IPS-18a (cell line): ENCODE results near the gene AK2.
"Not testable (repeated sequence)": the region's sequence is repeated elsewhere in the genome, so short reads cannot be mapped to it uniquely, and the experiment has no call there.

Source experiments
- H3K27ac ChIP-seq: one replicate; pipeline ENCODE4 v1.5.1; 2013; ENCODE audit warnings: low read length
- H3K27me3 ChIP-seq: one replicate; pipeline ENCODE4 v1.6.1; 2013; ENCODE audit warnings: mild to moderate bottlenecking, low read length; ENCODE audit not compliant: control insufficient read depth, insufficient read depth
- H3K36me3 ChIP-seq: one replicate; pipeline ENCODE4 v1.6.1; 2013; ENCODE audit warnings: low read depth, low read length; ENCODE audit not compliant: control insufficient read depth
- H3K4me1 ChIP-seq: one replicate; pipeline ENCODE4 v1.6.1; 2013; ENCODE audit warnings: low read depth, low read length; ENCODE audit not compliant: control insufficient read depth
- H3K4me3 ChIP-seq: one replicate; pipeline ENCODE4 v1.5.1; 2013; ENCODE audit warnings: low read length
- H3K9ac ChIP-seq: one replicate; pipeline ENCODE4 v1.6.1; 2013; ENCODE audit warnings: mild to moderate bottlenecking, low read length, moderate library complexity
- H3K9me3 ChIP-seq: one replicate; pipeline ENCODE4 v1.6.1; 2013; ENCODE audit warnings: low read depth, low read length; ENCODE audit not compliant: control insufficient read depth

AK2 gene

DNA sequence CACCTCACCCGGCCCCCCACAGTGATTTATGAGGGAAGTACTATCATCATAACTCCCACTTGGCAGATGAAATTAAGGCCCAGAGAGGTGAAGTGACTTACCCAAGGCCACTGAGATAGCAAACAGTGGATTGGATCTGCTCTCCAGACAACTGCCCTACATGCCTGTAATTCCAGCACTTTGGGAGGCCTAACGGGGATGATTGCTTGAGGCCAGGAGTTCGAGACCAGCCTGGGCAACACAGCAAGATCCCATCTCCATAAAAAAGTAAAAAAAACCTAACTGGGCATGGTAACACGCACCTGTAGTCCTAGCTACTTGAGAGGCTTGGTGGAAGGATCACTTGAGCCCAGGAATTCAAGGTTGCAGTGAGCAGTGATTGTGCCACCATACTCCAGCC, 57.8 kb downstream of the AK2 start:
- no peaks in the 10 kb centered on the region for H3K9me3 ChIP-seq
- H3K4me1 ChIP-seq, result peaks cover 13% of the 10 kb centered on the region
- H3K27me3 ChIP-seq, result peaks cover 6% of the 10 kb centered on the region
- no peak overlapping the region for H3K27ac ChIP-seq
- H3K4me3 ChIP-seq, result no peak overlapping the region
- H3K9ac ChIP-seq, result no peak overlapping the region
- H3K36me3 ChIP-seq, result no peaks in the 10 kb centered on the region

DNA sequence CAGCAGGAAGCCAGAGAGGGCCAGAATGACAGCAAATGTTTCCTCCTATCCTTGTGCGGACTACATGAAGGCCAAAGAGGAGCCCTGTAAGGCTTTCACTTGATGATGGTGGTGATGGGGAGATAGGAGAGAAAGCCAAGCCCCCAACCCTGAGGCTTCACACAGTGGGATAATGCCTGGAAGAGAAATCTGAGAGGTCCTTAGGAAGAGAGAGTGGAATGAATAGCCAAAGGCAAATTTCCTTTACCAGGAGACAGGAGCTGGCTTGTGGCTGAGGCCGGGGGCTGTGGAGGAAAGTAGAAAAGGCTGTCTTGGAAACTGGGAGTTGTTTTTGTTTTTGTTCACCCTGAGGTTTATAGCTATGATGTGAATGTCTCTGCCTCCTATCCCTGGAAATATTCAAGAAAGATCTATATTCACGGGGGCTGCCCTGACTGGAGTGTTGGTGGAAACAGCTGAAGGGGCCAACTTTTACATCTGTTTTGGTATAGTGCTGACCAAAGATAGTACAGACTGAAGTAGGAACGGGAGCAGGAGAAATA, 59.1 kb downstream of the AK2 start:
- H3K27me3 ChIP-seq, result peaks cover 8% of the 10 kb centered on the region
- H3K36me3 ChIP-seq, result no peaks in the 10 kb centered on the region
- no peaks in the 10 kb centered on the region for H3K9me3 ChIP-seq
- H3K4me1 ChIP-seq, result peaks cover 13% of the 10 kb centered on the region
- H3K27ac ChIP-seq, result no peak overlapping the region
- H3K9ac ChIP-seq, result no peak overlapping the region
- no peak overlapping the region for H3K4me3 ChIP-seq

DNA sequence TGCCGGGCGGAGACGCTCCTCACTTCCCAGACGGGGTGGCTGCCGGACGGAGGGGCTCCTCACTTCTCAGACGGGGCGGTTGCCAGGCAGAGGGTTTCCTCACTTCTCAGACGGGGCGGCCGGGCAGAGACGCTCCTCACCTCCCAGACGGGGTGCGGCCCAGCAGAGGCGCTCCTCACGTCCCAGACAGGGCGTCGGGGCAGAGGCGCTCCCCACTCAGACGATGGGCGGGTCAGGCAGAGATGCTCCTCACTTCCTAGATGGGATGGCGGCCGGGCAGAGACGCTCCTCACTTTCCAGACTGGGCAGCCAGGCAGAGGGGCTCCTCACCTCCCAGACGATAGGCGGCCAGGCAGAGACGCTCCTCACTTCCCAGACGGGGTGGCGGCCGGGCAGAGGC, 61.6 kb downstream of the AK2 start:
- not testable (repeated sequence) for H3K36me3 ChIP-seq, H3K9ac ChIP-seq

DNA sequence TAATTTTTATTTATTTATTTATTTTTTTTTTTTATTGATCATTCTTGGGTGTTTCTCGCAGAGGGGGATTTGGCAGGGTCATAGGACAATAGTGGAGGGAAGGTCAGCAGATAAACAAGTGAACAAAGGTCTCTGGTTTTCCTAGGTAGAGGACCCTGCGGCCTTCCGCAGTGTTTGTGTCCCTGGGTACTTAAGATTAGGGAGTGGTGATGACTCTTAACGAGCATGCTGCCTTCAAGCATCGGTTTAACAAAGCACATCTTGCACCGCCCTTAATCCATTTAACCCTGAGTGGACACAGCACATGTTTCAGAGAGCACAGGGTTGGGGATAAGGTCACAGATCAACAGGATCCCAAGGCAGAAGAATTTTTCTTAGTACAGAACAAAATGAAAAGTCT, 63.2 kb downstream of the AK2 start:
- not testable (repeated sequence) for H3K27ac ChIP-seq

More for the DNA sequence above, 61.6 kb downstream of the AK2 start:
- peaks cover 27% of the 10 kb centered on the region for H3K27me3 ChIP-seq
- H3K4me3 ChIP-seq, H3K4me1 ChIP-seq, H3K9me3 ChIP-seq, H3K27ac ChIP-seq: not testable (repeated sequence)

DNA sequence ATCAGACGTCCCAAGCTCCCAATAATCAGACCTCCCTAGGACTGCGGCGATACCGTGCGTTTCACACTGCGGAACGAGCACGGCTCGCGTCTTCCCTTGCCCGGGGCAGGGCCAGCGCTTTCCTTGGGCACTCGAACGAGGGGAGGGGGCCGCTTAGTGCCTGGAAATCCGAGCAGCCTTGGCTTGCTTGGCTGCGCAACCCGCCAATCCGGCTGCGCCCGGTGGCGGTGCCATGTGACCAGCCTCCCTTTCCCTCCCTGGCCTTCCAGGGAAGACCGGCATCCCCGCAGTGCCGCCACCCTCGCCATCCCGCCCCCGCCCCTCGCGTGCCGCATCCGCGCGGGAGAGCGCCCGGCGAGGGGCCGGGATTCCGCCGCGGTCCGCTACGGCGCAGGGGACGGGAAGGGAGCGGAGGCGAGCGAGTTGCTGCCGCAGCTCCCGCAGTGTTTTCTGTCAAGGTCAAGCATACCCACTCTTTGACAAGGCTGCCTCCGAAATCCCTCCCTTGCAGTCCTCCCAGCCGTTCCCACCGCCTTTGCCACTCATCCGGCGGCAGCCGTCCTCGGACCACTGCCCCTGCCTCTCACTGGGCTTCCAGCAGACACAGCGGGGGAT, 63.8 kb downstream of the AK2 start:
- H3K9ac ChIP-seq, result peak overlapping the region; percentile 54
- H3K36me3 ChIP-seq, result no peaks in the 10 kb centered on the region
- peaks cover 29% of the 10 kb centered on the region for H3K27me3 ChIP-seq
- peaks cover 6% of the 10 kb centered on the region for H3K4me1 ChIP-seq
- H3K9me3 ChIP-seq, result no peaks in the 10 kb centered on the region
- H3K27ac ChIP-seq, result no peak overlapping the region
- H3K4me3 ChIP-seq, result peak overlapping the region; percentile 72

More for the DNA sequence above, 63.2 kb downstream of the AK2 start:
- peaks cover 29% of the 10 kb centered on the region for H3K27me3 ChIP-seq
- not testable (repeated sequence) for H3K4me1 ChIP-seq, H3K9ac ChIP-seq, H3K4me3 ChIP-seq, H3K9me3 ChIP-seq, H3K36me3 ChIP-seq

DNA sequence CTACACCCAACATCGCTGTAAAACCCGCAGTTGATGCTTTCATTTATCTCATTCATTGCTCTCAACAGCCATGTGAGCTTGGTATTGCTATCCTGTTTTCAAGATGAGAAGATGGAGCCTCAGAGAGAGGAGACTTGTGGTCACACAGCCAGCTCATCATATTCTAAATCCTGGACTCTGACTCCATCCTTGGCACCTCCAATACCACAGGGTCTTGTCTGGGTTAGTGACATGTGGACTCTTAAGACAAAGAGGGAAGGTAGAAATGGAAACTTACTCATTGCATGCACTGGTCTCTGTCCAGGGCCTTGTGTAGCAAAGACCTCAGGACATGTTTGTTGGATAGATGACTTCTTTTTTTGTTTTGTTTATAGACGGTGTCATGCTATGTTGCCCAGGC, 65.1 kb downstream of the AK2 start:
- Histone ChIP-seq H3K27ac (no peak overlapping the region), H3K27me3 (peaks cover 29% of the 10 kb centered on the region), H3K4me1 (peaks cover 6% of the 10 kb centered on the region), H3K9ac (no peak overlapping the region), H3K9me3 (no peaks in the 10 kb centered on the region), H3K36me3 (no peaks in the 10 kb centered on the region), H3K4me3 (no peak overlapping the region)

DNA sequence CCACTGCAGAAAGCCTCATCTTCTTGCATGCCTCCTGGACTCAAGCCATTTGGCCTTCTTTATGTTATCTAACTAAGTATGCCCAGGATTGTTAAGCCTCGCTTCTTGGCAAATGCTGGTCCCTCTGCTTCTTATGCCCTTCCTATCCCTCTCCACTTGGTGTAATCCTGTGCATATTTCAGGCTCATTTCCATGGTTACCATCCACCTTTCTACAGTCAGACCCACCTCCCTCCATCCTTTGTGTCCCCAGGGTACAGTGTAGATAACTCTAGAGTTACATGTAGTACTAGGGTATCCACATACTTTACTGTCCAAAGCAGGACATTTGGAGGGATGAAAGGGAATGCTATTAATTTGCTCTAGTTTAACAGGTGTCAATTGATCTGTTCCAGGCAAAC, 65.5 kb downstream of the AK2 start:
- Histone ChIP-seq H3K9me3 (no peaks in the 10 kb centered on the region), H3K36me3 (no peaks in the 10 kb centered on the region), H3K27me3 (peaks cover 29% of the 10 kb centered on the region), H3K4me3 (no peak overlapping the region), H3K9ac (no peak overlapping the region), H3K27ac (no peak overlapping the region), H3K4me1 (peaks cover 6% of the 10 kb centered on the region)

DNA sequence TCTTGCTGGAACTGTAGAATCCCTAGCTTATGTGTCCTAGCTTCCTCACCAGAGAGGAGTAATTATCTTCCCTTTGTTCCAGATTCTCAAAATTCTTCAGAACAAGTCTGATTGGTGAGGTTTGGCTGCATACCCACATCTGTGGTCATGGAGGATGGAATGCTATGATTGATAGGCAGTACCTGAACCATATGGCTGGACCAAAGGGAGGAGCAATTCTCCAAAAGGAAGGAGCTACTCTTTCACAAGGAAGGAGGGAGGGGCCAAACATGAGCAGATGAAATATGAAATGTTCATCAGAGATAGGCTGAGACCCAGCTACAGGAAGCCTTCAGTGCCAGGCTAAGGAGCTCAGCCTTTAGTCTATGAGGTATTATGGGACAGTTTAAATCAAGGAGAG, 67.1 kb downstream of the AK2 start:
- H3K27me3 ChIP-seq, result peaks cover 29% of the 10 kb centered on the region
- H3K27ac ChIP-seq, result no peak overlapping the region
- no peak overlapping the region for H3K9ac ChIP-seq
- peaks cover 13% of the 10 kb centered on the region for H3K4me1 ChIP-seq
- H3K36me3 ChIP-seq, result no peaks in the 10 kb centered on the region
- H3K4me3 ChIP-seq, result no peak overlapping the region
- no peaks in the 10 kb centered on the region for H3K9me3 ChIP-seq

DNA sequence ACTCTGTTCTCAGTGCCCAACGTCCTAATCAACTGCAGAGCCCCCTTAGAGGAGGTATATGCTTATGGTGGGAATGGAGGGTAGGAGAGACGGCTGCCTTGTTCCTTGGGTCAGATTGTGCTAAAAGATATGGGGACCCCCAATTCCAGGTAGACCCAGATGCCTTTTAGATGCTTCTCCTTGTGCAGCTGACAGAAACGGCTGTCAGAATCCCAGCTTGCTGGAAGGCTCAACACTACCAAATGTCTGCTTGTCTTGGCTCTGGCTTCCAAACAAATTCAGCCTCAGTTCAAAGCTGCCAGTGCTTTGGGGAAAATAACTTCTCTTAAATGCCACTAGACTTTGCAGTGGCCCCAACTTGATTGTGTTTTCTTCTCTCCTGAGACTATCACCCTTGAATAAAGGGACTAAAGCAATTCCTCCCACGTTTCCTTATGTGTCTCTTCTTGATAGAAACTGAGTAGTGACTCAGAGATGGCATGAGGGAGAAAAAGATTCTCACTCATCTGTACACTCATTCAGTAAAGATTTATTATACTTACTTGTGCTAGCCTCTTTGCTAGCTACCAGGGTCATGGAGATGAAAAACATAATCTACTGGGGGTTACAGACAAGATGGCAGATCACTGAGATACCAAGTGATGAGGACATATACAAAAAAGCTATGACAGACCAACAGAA, 68.7 kb downstream of the AK2 start:
- no peak overlapping the region for H3K9ac ChIP-seq
- H3K9me3 ChIP-seq, result no peaks in the 10 kb centered on the region
- H3K27me3 ChIP-seq, result peaks cover 31% of the 10 kb centered on the region
- H3K4me3 ChIP-seq, result no peak overlapping the region
- H3K36me3 ChIP-seq, result no peaks in the 10 kb centered on the region
- H3K4me1 ChIP-seq, result peaks cover 14% of the 10 kb centered on the region
- no peak overlapping the region for H3K27ac ChIP-seq

DNA sequence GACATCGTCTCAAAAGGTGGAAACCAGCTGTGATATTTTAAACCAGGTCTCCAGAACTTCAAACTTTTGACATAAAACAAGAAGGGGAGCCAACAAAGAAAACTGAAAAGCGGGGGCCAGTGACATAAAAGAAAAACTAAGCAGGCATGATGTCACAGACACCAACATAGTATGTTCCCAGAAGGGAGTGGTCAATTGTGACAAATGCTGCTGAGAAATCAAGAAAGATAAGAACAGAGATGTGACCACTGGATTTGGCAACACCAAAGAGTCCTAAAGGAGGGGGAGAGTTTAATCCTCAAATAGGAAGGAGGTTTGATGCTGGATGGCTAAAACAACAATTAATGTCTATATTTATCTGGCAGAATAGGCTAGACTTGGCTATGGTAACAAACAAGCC, 69.8 kb downstream of the AK2 start:
- Histone ChIP-seq H3K9me3 (no peaks in the 10 kb centered on the region), H3K27ac (no peak overlapping the region), H3K4me3 (no peak overlapping the region), H3K36me3 (no peaks in the 10 kb centered on the region), H3K9ac (no peak overlapping the region), H3K27me3 (peaks cover 31% of the 10 kb centered on the region), H3K4me1 (peaks cover 15% of the 10 kb centered on the region)

DNA sequence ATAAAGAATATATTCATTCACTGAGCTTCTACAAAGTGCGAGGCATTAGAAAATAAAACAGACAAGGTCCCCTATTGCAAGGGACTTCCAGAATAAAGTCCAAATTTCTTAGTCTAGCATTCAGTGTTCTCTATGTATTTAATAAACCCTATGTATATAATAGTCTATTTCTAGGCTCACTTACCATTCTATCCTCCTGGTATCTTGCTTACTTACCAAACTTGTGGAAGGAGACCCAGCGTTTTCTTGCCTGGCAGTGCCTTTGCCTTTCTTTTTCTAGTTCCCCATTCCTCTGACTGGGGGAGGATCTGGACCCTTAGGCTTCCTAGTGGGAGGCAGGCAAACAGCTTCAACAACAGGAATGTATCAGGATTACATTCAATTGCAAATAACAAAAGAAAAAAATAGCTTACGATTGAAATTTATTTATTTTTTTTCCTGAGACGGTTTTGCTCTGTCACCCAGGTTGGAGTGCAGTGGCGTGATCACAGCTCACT, 71.4 kb downstream of the AK2 start:
- no peaks in the 10 kb centered on the region for H3K36me3 ChIP-seq
- peaks cover 15% of the 10 kb centered on the region for H3K4me1 ChIP-seq
- no peak overlapping the region for H3K27ac ChIP-seq
- peak overlapping the region; percentile 43 for H3K4me3 ChIP-seq
- H3K9me3 ChIP-seq, result no peaks in the 10 kb centered on the region
- H3K27me3 ChIP-seq, result peaks cover 16% of the 10 kb centered on the region
- H3K9ac ChIP-seq, result no peak overlapping the region
